HEK293 (cell line): ENCODE measurements around the gene TNNI3.

Experiments
- HOXC10 ChIP-seq: sonication (generic); formaldehyde crosslinking; IDR thresholded peaks from 2 replicates; pipeline ENCODE4 v1.8.1; 2023; ENCODE audit warnings: mild to moderate bottlenecking, missing genetic modification reagents
- HOXD13 ChIP-seq: sonication (generic); formaldehyde crosslinking; IDR thresholded peaks from 2 replicates; pipeline ENCODE4 v1.8.0; 2022; ENCODE audit warnings: missing genetic modification reagents, borderline replicate concordance
- REST ChIP-seq: fragments of 450-650 bp; formaldehyde crosslinking; IDR thresholded peaks from 2 replicates; pipeline ENCODE4 v1.5.1; 2016; ENCODE audit warnings: missing biosample characterization, missing genetic modification characterization
- SCRT1 ChIP-seq: fragments of 450-650 bp; formaldehyde crosslinking; IDR thresholded peaks from 2 replicates; pipeline ENCODE4 v1.5.1; 2016; ENCODE audit warnings: missing biosample characterization, missing genetic modification characterization, borderline replicate concordance
- TRIM28 ChIP-seq: IDR thresholded peaks from 2 replicates; pipeline ENCODE4 v1.6.1; 2011; ENCODE audit warnings: low read length, control low read depth, borderline replicate concordance
- WT1 ChIP-seq: fragments of 450-650 bp; formaldehyde crosslinking; IDR thresholded peaks from 2 replicates; pipeline ENCODE4 v1.5.1; 2016; ENCODE audit warnings: missing biosample characterization, missing genetic modification characterization
- YY2 ChIP-seq: fragments of 450-650 bp; formaldehyde crosslinking; IDR thresholded peaks from 2 replicates; pipeline ENCODE4 v1.5.1; 2016; ENCODE audit warnings: missing biosample characterization, missing genetic modification characterization
- ZBTB10 ChIP-seq: fragments of 450-650 bp; formaldehyde crosslinking; IDR thresholded peaks from 2 replicates; pipeline ENCODE4 v1.5.1; 2016; ENCODE audit warnings: missing biosample characterization, missing genetic modification characterization
- ZBTB11 ChIP-seq: fragments of 450-650 bp; formaldehyde crosslinking; conservative IDR thresholded peaks from 2 replicates; pipeline ENCODE4 v1.5.1; 2016; ENCODE audit warnings: low read depth, missing biosample characterization, missing genetic modification characterization
- ZBTB17 ChIP-seq: fragments of 450-650 bp; formaldehyde crosslinking; IDR thresholded peaks from 2 replicates; pipeline ENCODE4 v1.5.1; 2016; ENCODE audit warnings: missing biosample characterization, missing genetic modification characterization
- ZBTB20 ChIP-seq: fragments of 450-650 bp; formaldehyde crosslinking; IDR thresholded peaks from 2 replicates; pipeline ENCODE4 v1.5.1; 2016; ENCODE audit warnings: missing biosample characterization, missing genetic modification characterization
- ZFP3 ChIP-seq: fragments of 450-650 bp; formaldehyde crosslinking; IDR thresholded peaks from 2 replicates; pipeline ENCODE4 v1.5.1; 2016; ENCODE audit warnings: low read depth, missing biosample characterization, missing genetic modification characterization
- ZFP37 ChIP-seq: fragments of 450-650 bp; formaldehyde crosslinking; IDR thresholded peaks from 2 replicates; pipeline ENCODE4 v1.5.1; 2016; ENCODE audit warnings: missing biosample characterization, missing genetic modification characterization
- ZNF132 ChIP-seq: fragments of 450-650 bp; formaldehyde crosslinking; IDR thresholded peaks from 2 replicates; pipeline ENCODE4 v1.5.1; 2017; ENCODE audit warnings: missing biosample characterization, missing genetic modification characterization, borderline replicate concordance
- ZNF157 ChIP-seq: fragments of 450-650 bp; formaldehyde crosslinking; IDR thresholded peaks from 2 replicates; pipeline ENCODE4 v1.5.1; 2016; ENCODE audit warnings: missing biosample characterization, missing genetic modification characterization
- ZNF174 ChIP-seq: fragments of 450-650 bp; formaldehyde crosslinking; IDR thresholded peaks from 2 replicates; pipeline ENCODE4 v1.5.0; 2017; ENCODE audit warnings: missing biosample characterization, mild to moderate bottlenecking, missing genetic modification characterization
- ZNF175 ChIP-seq: fragments of 450-650 bp; formaldehyde crosslinking; IDR thresholded peaks from 2 replicates; pipeline ENCODE4 v1.5.1; 2016; ENCODE audit warnings: missing biosample characterization, missing genetic modification characterization
- ZNF248 ChIP-seq: fragments of 450-650 bp; formaldehyde crosslinking; IDR thresholded peaks from 2 replicates; pipeline ENCODE4 v1.5.1; 2017; ENCODE audit warnings: missing biosample characterization, missing genetic modification characterization
- ZNF280C ChIP-seq: fragments of 450-650 bp; formaldehyde crosslinking; IDR thresholded peaks from 2 replicates; pipeline ENCODE4 v1.5.1; 2016; ENCODE audit warnings: missing biosample characterization, missing genetic modification characterization
- ZNF311 ChIP-seq: fragments of 450-650 bp; formaldehyde crosslinking; IDR thresholded peaks from 2 replicates; pipeline ENCODE4 v1.5.1; 2017; ENCODE audit warnings: missing biosample characterization, missing genetic modification characterization, borderline replicate concordance
- ZNF341 ChIP-seq: fragments of 450-650 bp; formaldehyde crosslinking; IDR thresholded peaks from 2 replicates; pipeline ENCODE4; 2016; ENCODE audit warnings: low read depth, missing biosample characterization, missing genetic modification characterization
- ZNF350 ChIP-seq: fragments of 450-650 bp; formaldehyde crosslinking; IDR thresholded peaks from 2 replicates; pipeline ENCODE4 v1.5.0; 2017; ENCODE audit warnings: missing biosample characterization, mild to moderate bottlenecking, missing genetic modification characterization
- ZNF37A ChIP-seq: fragments of 450-650 bp; IDR thresholded peaks from 2 replicates; pipeline ENCODE4 v1.5.1; 2018; ENCODE audit warnings: missing biosample characterization, missing genetic modification characterization
- ZNF514 ChIP-seq: fragments of 450-650 bp; formaldehyde crosslinking; IDR thresholded peaks from 2 replicates; pipeline ENCODE4 v1.5.1; 2016; ENCODE audit warnings: missing biosample characterization, missing genetic modification characterization
- ZNF530 ChIP-seq: fragments of 450-650 bp; formaldehyde crosslinking; IDR thresholded peaks from 2 replicates; pipeline ENCODE4 v1.5.1; 2016; ENCODE audit warnings: low read depth, missing biosample characterization, missing genetic modification characterization
- ZNF561 ChIP-seq: fragments of 450-650 bp; IDR thresholded peaks from 2 replicates; pipeline ENCODE4 v1.5.1; 2018; ENCODE audit warnings: missing biosample characterization, missing genetic modification characterization, borderline replicate concordance
- ZNF571 ChIP-seq: fragments of 450-650 bp; formaldehyde crosslinking; IDR thresholded peaks from 2 replicates; pipeline ENCODE4 v1.5.0; 2017; ENCODE audit warnings: missing biosample characterization, missing genetic modification characterization
- ZNF623 ChIP-seq: fragments of 450-650 bp; formaldehyde crosslinking; IDR thresholded peaks from 2 replicates; pipeline ENCODE4 v1.5.1; 2016; ENCODE audit warnings: missing biosample characterization, missing genetic modification characterization
- ZNF629 ChIP-seq: fragments of 450-650 bp; formaldehyde crosslinking; IDR thresholded peaks from 2 replicates; pipeline ENCODE4 v1.5.1; 2017; ENCODE audit warnings: missing biosample characterization, missing genetic modification characterization
- ZNF785 ChIP-seq: fragments of 450-650 bp; formaldehyde crosslinking; IDR thresholded peaks from 2 replicates; pipeline ENCODE4 v1.5.1; 2016; ENCODE audit warnings: missing biosample characterization, missing genetic modification characterization
- ZNF791 ChIP-seq: fragments of 450-650 bp; formaldehyde crosslinking; IDR thresholded peaks from 2 replicates; pipeline ENCODE4 v1.5.1; 2016; ENCODE audit warnings: missing biosample characterization, missing genetic modification characterization

The TNNI3 gene

GRCh38 chr19:55165952-55166529 is 8.5 kb upstream of the TNNI3 start (continued):
- peak; percentile 49 for TF ChIP-seq ZBTB11 (tag by site-specific recombination)
- no peak for TF ChIP-seq ZNF571 (tag by site-specific recombination)
- no peak for TF ChIP-seq ZNF623 (tag by site-specific recombination)
- no peak for TF ChIP-seq ZNF280C (tag by site-specific recombination)
- TF ChIP-seq ZNF157 (tag by site-specific recombination): no peak
- no peak for TF ChIP-seq ZFP37 (tag by site-specific recombination)
- no peak for TF ChIP-seq ZNF629 (tag by site-specific recombination)
- TF ChIP-seq HOXC10 (CRISPR knock-in tag): no peak; the same call in 1 of the 2 replicates
- no peak; the same call in 1 of the 2 replicates for TF ChIP-seq YY2
- TF ChIP-seq ZNF311 (tag by site-specific recombination): no peak
- no peak for TF ChIP-seq ZNF785 (tag by site-specific recombination)
- no peak for TF ChIP-seq HOXD13 (CRISPR knock-in tag)
- no peak for TF ChIP-seq ZNF132 (tag by site-specific recombination)
- no peak for TF ChIP-seq ZNF175 (tag by site-specific recombination)
- no peak for TF ChIP-seq ZNF248 (tag by site-specific recombination)
- no peak for TF ChIP-seq ZFP3 (tag by site-specific recombination)
- TF ChIP-seq ZNF561 (tag by site-specific recombination): peak; percentile 62; the same call in 1 of the 2 replicates
- no peak for TF ChIP-seq ZNF791
- TF ChIP-seq ZNF530 (tag by site-specific recombination): no peak
- no peak for TF ChIP-seq ZNF174 (tag by site-specific recombination)
- TF ChIP-seq ZNF514 (tag by site-specific recombination): no peak
- TF ChIP-seq REST (tag by site-specific recombination): no peak
- peak; percentile 46; the same call in 1 of the 2 replicates for TF ChIP-seq ZBTB20 (tag by site-specific recombination)
- no peak for TF ChIP-seq ZNF350
- peak; percentile 7 for TF ChIP-seq ZNF341
- TF ChIP-seq ZBTB17 (tag by site-specific recombination): peak; percentile 83
- no peak for TF ChIP-seq SCRT1 (tag by site-specific recombination)
- no peak for TF ChIP-seq ZNF37A
- peak; percentile 71; the same call in 1 of the 2 replicates for TF ChIP-seq ZBTB10 (tag by site-specific recombination)
- no peak for TF ChIP-seq WT1 (tag by site-specific recombination)
- TF ChIP-seq TRIM28: no peak
